Keratinocyte (primary cell): Measurements from ENCODE around the gene ADAMTS2.

Experiments
- EZH2 ChIP-seq: IDR thresholded peaks from one replicate; pipeline ENCODE4 v1.6.1; 2012; ENCODE audit warnings: inconsistent platforms, mild to moderate bottlenecking, low read length, moderate library complexity
- TF ChIP-seq, protein P1 (sequence below), 3 experiments: IDR thresholded peaks in 1 of 3; conservative IDR thresholded peaks in 1 of 3; optimal IDR thresholded peaks in 1 of 3; 2 replicates in 2 of 3; 3 replicates in 1 of 3; pipeline versions ENCODE3 to v1.5.1; 2011; ENCODE audit warnings: low read length in 3 of 3, mild to moderate bottlenecking in 3 of 3, moderate library complexity in 2 of 3, control low read depth in 1 of 3, inconsistent platforms in 1 of 3; ENCODE audit not compliant: insufficient read depth in 2 of 3; ENCODE audit errors: extremely low read depth in 1 of 3

DNA sequence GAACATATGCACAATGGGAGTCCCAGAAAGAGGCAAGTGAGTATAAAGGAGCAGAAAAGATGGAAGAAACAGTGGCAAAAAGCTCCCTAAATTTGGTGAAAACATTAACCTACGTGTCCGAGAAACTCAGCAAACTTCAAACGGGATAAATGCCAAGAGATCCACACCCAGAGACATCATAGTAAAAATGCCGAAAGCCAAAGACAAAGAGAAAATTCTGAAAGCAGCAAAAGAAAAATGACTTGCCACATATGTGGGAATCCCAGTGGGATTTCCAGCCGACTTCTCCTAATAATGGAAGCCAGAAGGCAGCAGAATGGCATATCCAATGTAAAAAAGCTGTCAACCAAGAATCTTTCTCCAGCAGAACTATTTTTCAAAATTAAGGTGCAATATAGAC lies 101.2 kb downstream of the ADAMTS2 start:
- no peak for TF ChIP-seq EZH2
- TF ChIP-seq, protein P1, sequence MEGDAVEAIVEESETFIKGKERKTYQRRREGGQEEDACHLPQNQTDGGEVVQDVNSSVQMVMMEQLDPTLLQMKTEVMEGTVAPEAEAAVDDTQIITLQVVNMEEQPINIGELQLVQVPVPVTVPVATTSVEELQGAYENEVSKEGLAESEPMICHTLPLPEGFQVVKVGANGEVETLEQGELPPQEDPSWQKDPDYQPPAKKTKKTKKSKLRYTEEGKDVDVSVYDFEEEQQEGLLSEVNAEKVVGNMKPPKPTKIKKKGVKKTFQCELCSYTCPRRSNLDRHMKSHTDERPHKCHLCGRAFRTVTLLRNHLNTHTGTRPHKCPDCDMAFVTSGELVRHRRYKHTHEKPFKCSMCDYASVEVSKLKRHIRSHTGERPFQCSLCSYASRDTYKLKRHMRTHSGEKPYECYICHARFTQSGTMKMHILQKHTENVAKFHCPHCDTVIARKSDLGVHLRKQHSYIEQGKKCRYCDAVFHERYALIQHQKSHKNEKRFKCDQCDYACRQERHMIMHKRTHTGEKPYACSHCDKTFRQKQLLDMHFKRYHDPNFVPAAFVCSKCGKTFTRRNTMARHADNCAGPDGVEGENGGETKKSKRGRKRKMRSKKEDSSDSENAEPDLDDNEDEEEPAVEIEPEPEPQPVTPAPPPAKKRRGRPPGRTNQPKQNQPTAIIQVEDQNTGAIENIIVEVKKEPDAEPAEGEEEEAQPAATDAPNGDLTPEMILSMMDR (optimal IDR thresholded peaks at IDR 0.05 in 1 of 3, IDR thresholded peaks at IDR 0.05 in 1 of 3, conservative IDR thresholded peaks at IDR 0.05 in 1 of 3; ENCODE audit: extremely low read depth in 1 of 3, insufficient read depth in 2 of 3, low read length in 3 of 3) = no peak
